ENCODE data around the gene LDLRAP1.

LDLRAP1 gene

DNA sequence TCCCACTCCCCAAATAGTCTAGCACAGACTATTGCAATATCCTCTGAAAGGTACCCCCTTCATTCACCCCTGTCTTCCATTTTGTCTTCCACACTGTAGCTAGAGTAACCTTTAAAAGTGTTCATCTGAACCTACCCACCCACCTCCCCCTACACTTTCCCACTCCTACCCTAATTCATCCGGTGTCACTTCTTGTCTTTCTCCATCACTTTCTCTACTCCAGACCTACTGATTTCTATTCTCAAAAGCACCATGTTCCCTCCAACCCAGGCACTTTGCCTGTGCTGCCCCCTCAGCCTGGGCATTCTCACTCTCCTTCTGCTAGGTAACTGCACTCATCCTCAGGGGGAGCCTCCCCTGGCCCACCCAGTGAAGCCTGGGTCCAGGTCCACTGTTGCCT is 68.4 kb downstream of the LDLRAP1 start:
- no peak for DNase-seq

DNA sequence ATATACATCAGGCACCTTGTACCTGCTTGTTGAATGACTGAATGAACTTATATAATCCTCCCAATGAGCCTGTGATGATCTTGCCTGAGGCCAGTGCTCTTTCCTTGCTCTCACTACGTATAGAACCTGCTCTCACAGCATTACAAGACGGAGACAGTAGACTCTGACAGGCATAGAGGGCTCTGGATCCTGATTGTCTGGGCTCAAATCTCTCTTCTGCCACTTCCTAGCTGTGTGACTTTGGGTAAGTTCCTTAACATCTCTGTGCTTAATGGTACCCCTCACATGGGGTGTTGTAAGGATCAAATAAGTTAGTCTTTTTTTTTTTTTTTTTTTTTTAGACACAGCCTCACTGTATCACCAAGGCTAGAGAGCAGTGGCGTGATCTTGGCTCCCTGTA is 69.0 kb downstream of the LDLRAP1 start:
- DNase-seq = no peak

DNA sequence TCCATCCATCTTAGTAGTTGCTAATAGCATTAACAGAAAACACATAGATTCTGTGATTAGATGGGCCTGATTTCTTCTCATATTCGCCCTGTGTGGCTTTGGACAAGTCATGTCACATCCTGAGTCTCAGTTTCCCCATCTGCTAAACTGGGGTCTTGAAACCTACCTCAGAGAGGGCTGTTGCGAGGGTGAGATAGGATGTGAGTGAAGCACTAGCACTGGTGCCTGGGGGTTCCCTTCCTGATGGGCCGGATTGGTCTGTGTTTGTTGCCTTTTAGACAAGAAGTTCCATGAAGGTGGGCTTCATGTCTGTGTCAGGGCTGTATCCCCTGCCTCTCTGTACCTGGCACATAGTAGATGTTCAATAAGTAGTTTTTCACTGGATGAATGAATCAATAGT is 69.7 kb downstream of the LDLRAP1 start:
- no peak for DNase-seq

DNA sequence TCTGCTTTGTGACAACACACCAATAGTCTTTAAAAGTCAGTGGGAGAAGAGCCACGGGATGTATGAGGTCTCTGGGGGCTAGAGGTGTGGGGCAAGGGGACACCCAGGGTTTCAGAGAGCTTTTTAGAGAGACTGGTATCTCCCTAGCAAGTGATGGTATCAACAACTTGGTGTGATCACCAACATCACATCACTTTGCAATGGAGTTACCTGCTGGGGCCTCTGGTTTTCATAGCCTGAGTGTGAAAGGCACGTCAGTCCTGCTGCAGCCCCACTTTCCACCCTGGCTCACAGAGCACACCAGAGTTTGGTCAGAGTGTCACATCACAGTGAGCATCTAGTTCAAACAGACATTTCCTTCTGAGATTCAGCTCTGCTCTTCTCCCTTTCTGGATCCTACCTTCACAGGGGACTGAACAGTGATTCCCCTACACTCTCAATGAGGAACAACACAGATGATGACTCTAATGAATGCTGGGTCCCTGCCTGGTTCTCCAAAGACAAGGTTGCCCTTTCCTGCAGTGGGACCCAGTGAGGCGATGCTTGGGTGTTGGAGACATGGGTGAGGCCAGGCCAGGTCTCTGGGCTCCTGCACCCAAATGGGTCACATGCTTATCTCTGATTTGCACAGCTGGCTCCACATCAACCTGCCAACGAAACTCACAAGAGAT is 71.2 kb downstream of the LDLRAP1 start:
- DNase-seq = no peak

DNA sequence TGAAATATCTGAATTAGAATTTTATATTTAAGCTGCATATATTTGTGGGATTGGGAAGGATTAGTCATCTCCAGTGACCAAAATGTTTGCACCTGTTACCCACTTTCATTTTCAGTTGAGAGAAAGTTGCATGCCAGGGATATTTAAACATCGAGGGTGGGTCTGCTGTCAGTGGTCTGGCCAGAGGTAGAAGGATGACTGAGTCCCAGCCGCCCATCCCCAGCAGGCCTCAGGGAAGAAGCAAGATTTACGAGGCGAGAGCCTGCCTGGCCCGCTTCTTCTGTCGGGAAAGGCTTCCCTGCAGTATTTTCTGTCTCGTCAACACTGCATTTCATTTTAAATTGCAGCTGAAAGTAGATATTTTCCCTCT is 71.8 kb downstream of the LDLRAP1 start:
- DNase-seq = no peak

DNA sequence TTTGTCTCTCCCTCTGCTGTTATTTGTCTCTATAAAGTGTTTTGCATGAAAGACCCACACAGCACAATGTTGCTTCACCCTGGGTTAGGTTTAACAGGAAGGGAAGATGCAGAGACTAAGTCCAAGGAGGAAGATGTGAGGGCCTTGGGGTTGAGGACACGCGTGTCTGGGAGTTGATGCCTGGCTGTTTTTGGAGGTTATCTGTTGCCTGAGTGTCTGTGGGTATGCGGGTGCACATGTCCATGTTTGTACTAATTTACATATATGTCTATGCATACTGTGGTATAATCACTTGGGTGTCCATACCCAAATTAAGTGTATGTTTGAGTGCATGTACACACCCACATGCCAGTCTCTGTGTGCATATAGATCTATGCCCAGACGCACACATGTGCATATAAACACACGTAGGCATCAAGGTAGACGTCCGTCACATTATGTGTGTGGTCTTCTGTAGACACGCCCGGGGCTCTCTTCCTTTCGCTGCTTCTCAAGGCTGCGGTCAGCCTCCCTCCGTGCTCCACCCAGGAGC is 72.2 kb downstream of the LDLRAP1 start:
- DNase-seq = no peak

DNA sequence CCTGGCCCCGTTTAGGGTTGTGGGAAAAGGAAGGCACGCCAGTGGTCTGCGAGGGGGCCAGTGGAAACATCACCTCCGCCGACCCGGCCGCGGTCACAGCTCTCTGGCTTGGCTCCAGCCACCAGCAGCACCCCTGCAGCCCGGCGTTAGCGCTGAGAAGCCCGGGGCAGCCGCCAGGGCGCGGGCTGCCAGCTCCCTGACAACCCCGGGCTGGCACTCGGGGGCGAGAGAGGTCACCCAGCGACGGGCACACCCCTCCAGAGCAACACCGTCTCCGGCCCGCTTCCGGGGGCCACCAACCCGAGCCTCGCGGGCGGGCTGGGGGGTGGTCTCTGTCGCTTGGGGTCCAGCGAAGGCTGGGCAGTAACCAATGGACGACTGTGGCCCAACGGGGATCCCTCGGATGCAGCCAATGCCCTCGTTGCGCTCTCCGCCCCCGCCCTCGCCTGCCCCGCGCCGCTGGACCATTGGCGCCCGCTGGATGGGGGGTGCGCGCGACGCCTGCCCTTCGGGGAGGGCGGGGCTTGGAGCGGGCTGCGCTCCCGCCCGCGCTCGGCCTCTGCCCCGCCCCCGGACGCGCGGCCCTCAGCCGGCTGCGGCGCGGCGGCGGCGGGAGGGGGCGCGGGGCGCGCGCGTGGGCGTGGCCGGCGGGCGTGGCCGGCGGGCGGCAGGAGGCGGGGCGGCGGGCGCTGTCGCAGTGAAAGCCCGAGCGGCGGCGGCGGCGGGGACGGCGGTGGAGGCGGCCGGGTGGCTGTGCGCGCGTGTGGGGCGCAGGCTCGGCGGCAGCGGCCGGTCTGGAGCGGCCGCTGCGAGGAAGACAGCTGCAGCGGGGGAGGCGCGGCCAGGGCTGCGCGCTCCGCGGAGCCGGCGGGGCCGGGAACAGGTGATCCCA is 72.9 kb downstream of the LDLRAP1 start, which contains the start of gene MAN1C1:
MAN1C1 (plus strand) TSS at position 697 of the 892 bp plus-strand sequence. CDS start 1,007 bp downstream, outside the sequence.
- DNase-seq = peak; percentile 81

DNA sequence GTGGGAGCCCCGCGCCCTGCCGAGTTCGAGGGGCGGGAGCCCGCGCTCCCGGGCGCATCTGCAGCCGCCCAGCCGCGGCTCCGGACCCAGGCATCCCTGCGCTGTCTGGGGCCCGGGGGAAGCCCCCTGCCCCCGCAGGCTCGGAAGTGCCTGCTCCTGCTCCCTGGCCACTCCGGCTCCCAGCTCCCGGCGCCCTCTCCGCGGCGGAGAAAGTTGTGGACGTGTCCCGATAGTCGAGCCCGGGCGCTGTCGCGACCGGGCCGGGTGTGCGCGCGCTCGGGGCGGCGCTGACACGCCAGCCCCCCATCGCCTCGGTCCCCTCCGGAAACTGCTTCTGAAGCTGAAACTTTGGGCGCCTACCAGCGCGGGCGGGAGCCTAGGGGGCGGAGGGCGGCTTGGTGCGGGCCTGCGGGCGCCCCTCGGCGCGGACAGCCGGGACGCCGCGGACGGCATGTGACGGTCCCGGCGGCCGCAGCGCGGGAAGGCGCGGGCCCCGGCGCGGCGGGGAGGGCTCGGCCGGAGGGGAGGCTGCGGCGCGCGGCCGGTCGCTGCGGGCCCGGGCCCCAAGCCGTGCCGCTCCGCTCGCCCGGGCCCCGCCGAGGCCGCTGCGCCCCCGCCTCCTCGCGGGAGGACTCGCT is 73.7 kb downstream of the LDLRAP1 start:
- DNase-seq = no peak

DNA sequence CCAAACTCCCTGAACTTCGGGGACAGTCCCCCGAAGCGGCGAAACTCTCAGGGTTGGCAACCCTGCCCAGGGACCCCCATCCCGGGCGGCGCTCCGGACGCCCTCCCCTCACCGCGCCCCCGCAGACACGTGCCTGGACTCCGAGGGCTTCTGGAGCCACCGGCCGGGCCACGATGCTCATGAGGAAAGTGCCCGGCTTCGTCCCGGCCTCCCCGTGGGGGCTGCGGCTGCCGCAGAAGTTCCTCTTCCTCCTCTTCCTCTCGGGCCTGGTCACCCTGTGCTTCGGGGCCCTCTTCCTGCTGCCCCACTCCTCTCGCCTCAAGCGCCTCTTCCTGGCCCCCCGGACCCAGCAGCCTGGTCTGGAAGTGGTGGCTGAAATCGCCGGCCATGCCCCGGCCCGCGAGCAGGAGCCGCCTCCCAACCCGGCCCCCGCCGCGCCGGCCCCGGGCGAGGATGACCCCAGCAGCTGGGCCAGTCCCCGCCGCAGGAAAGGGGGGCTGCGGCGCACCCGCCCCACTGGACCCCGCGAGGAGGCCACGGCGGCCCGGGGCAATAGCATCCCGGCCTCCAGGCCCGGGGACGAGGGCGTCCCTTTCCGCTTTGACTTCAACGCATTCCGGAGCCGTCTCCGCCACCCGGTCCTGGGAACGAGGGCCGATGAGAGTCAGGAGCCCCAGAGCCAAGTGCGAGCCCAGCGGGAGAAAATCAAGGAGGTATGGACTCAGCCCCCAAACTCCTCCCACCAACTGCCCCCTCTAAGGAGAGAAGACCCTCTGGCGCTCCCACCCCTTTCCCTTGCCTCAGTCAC is 74.4 kb downstream of the LDLRAP1 start:
- DNase-seq = no peak

DNA sequence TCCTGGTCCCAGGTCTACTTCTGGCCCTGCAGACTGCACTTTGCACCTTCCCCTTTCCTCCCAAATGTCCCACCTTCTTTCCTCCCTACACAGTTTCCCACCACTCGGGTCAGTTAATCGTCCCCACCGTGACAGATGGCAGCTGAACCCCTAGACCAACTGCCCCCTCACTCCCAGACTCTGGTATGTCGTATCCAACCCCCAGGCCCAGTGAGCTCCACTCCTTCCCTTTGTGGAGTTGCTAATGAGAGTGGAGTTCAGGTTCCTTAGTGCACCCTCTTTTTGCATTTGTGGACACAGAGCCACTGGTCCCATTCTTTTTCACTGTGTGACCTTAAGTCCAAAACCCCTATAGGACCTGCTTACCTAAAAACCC is 75.0 kb downstream of the LDLRAP1 start:
- no peak for DNase-seq

All from NCI-H2171 treated with DMSO at 0.1 percent for 48 hours (cell line).